Activated naive CD4-positive, alpha-beta T cell treated with anti-CD3 and anti-CD28 coated beads, Interleukin-2, amount 50 U/mL, for 24 hours (primary cell): ENCODE results near the gene RABGAP1L.
"Not testable (repeated sequence)": the region's sequence is repeated elsewhere in the genome, so short reads cannot be mapped to it uniquely, and the experiment has no call there.

Experiments
- H3K27ac Mint-ChIP-seq: one replicate; pipeline ENCODE4 v1.8.0; 2021; ENCODE audit warnings: mild to moderate bottlenecking, mixed read lengths
- H3K27me3 Mint-ChIP-seq: one replicate; pipeline ENCODE4 v1.8.0; 2021; ENCODE audit warnings: mixed read lengths
- H3K36me3 Mint-ChIP-seq: one replicate; pipeline ENCODE4 v1.8.0; 2021; ENCODE audit warnings: mixed read lengths
- H3K4me1 Mint-ChIP-seq: one replicate; pipeline ENCODE4 v1.8.0; 2021; ENCODE audit warnings: mixed read lengths
- H3K4me3 Mint-ChIP-seq: one replicate; pipeline ENCODE4 v1.8.0; 2021; ENCODE audit warnings: mild to moderate bottlenecking, mixed read lengths
- H3K9me3 Mint-ChIP-seq: one replicate; pipeline ENCODE4 v1.8.0; 2021; ENCODE audit warnings: mixed read lengths

The RABGAP1L gene

DNA sequence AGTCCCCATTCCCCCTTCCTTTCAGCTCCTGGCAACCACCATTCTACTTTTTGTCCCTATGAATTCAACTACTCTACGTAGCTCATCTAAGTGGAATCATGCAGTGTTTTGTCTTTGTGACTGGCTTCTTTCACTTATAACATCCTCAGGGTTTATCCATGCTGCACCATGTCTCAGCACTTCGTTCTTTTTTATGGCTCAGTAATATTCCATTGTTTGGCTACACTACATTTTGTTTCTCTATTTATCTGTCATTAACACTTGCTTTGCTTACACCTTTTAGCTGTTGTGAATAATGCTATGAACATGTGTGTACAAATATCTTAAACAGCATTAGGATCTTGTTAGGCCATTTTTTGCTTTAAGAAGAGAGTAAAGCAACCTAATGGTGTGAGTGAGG, 865.5 kb downstream of the RABGAP1L start:
- H3K27ac Mint-ChIP-seq, result peak overlapping the region; percentile 64
- H3K4me3 Mint-ChIP-seq, result peak overlapping the region; percentile 55
- H3K9me3 Mint-ChIP-seq, result no peaks in the 10 kb centered on the region
- H3K36me3 Mint-ChIP-seq, result peaks cover 3% of the 10 kb centered on the region
- no peaks in the 10 kb centered on the region for H3K27me3 Mint-ChIP-seq
- H3K4me1 Mint-ChIP-seq, result peaks cover 44% of the 10 kb centered on the region

DNA sequence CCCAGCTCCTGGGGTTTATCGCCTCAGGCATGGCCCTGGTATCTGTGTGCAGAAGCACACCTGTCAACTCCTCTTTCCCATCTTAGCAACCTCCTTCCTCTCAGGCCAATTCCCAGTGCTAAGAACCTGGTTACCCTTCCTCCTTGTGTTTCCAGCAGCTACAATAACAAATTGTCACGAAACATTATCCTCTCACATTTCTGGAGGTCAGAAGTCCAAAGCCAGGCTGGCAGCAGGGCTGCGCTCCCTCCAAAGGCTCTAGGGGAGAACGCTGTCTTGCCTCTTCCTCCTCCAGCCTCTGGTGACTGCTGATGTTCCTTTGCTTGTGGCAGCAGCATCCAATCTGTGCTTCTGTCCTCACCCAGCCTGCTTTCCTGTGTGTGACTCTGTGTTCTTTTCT, 874.6 kb downstream of the RABGAP1L start:
- H3K9me3 Mint-ChIP-seq, result no peaks in the 10 kb centered on the region
- no peaks in the 10 kb centered on the region for H3K27me3 Mint-ChIP-seq
- no peak overlapping the region for H3K4me3 Mint-ChIP-seq
- H3K4me1 Mint-ChIP-seq, result peaks cover 7% of the 10 kb centered on the region
- H3K36me3 Mint-ChIP-seq, result no peaks in the 10 kb centered on the region
- H3K27ac Mint-ChIP-seq, result no peak overlapping the region

- no peaks in the 10 kb centered on the region for H3K36me3 Mint-ChIP-seq
- H3K27me3 Mint-ChIP-seq, result no peaks in the 10 kb centered on the region
- H3K4me1 Mint-ChIP-seq, result peaks cover under 1% of the 10 kb centered on the region
- no peak overlapping the region for H3K27ac Mint-ChIP-seq
- no peak overlapping the region for H3K4me3 Mint-ChIP-seq
- H3K9me3 Mint-ChIP-seq, result no peaks in the 10 kb centered on the region
Measured at GRCh38 chr1:175034775-175035174, 875.5 kb downstream of the RABGAP1L start.

DNA sequence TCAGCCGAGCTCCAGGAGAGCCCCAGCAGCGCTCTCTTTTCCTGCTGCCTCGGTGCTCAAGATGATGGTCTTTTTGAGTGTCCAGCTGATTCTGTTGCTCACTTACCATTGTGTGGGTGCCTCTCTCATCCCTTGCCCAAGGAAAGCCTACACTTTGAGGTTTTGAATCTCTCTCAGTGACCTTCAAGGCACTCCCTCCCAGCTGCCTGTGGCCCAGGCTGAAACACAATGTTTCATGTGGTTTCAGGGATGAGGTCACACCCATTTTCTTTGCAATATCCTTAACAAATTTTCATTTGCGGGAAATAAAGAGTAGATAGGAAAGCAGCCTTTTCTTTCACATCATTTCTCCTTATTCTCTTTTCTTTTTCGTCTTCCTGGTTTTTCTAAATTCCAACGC, 876.5 kb downstream of the RABGAP1L start:
- Mint-ChIP-seq H3K4me1 (no peaks in the 10 kb centered on the region), H3K27me3 (no peaks in the 10 kb centered on the region), H3K27ac (no peak overlapping the region), H3K9me3 (no peaks in the 10 kb centered on the region), H3K4me3 (no peak overlapping the region), H3K36me3 (no peaks in the 10 kb centered on the region)

DNA sequence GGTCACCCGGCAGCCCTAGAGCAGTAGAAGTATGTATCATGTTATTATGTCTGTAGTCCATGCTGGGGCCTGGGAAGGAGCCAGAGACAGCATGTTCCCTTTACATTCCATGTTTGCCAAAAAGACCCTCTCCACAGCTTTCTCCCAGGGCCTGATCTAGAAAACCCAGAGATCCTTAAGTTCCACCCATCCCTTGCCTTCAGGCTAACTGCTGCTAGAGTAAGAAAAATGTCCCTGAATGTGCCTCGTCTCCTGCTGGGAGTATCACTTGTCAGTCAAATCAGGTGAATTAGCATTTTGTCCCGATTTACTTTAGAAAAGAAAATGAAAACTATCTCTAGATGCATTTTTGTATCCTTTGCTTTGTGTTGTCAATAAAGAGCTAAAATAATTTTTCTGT, 877.2 kb downstream of the RABGAP1L start:
- H3K4me1 Mint-ChIP-seq, result no peaks in the 10 kb centered on the region
- no peaks in the 10 kb centered on the region for H3K27me3 Mint-ChIP-seq
- H3K36me3 Mint-ChIP-seq, result no peaks in the 10 kb centered on the region
- H3K4me3 Mint-ChIP-seq, result no peak overlapping the region
- no peaks in the 10 kb centered on the region for H3K9me3 Mint-ChIP-seq
- H3K27ac Mint-ChIP-seq, result no peak overlapping the region

DNA sequence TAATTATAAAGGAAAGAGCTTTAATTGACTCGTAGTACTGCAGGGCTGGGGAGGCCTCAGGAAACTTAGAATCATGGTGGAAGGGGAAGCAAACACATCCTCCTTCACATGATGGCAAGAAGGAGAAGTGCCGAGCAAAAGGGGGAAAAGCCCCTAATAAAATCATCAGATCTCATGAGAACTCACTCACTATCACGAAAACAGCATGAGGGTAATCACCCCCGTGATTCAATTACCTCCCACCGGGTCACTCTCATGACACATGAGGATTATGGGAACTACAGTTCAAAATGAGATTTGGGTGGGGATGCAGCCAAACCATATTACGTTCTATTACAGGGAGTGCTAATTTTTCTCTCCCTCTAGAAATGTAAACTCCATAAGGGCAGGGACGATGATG, 878.1 kb downstream of the RABGAP1L start:
- H3K4me3 Mint-ChIP-seq, result no peak overlapping the region
- no peaks in the 10 kb centered on the region for H3K27me3 Mint-ChIP-seq
- no peaks in the 10 kb centered on the region for H3K36me3 Mint-ChIP-seq
- H3K9me3 Mint-ChIP-seq, result no peaks in the 10 kb centered on the region
- no peaks in the 10 kb centered on the region for H3K4me1 Mint-ChIP-seq
- H3K27ac Mint-ChIP-seq, result no peak overlapping the region

DNA sequence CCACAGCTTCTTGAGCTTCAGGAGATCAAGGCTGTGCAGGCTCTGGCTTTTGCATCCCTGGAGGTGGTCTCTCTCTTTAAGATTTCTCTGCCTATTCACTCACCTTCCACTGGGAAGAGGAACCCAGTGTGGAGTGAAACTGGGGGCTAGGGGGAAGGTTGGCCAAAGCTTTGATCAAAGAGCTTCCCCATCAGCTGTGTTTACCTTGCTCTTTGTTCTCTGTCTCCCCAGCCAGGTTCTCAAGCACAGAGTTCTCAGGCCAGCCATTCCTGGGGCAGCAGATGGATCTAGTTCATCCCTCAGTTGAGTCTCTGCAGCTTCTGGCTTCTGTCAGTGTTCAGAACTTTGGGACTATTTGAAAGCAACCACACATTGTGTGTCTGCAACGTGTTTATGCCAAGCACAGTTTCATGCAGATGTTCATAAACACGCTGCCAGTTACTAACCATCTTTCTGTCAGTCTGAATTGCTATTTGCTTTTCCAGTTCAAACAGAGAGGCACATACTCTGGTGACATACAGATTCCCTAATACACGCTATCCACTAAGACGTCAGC, 881.1 kb downstream of the RABGAP1L start:
- Mint-ChIP-seq H3K4me1 (no peaks in the 10 kb centered on the region), H3K27me3 (no peaks in the 10 kb centered on the region), H3K27ac (no peak overlapping the region), H3K36me3 (no peaks in the 10 kb centered on the region), H3K9me3 (no peaks in the 10 kb centered on the region), H3K4me3 (no peak overlapping the region)

GRCh38 chr1:175042650-175043049, 883.3 kb downstream of the RABGAP1L start:
- no peaks in the 10 kb centered on the region for H3K9me3 Mint-ChIP-seq
- H3K27ac Mint-ChIP-seq, result no peak overlapping the region
- H3K36me3 Mint-ChIP-seq, result no peaks in the 10 kb centered on the region
- H3K4me3 Mint-ChIP-seq, result no peak overlapping the region
- H3K27me3 Mint-ChIP-seq, result peaks cover 5% of the 10 kb centered on the region
- H3K4me1 Mint-ChIP-seq, result no peaks in the 10 kb centered on the region

- Mint-ChIP-seq H3K27ac (no peak overlapping the region), H3K4me3 (no peak overlapping the region)
Measured at GRCh38 chr1:175043824-175044223, 884.5 kb downstream of the RABGAP1L start.

GRCh38 chr1:175044591-175044990, 885.3 kb downstream of the RABGAP1L start:
- H3K27me3 Mint-ChIP-seq, result peaks cover 13% of the 10 kb centered on the region
- not testable (repeated sequence) for H3K4me1 Mint-ChIP-seq, H3K9me3 Mint-ChIP-seq, H3K4me3 Mint-ChIP-seq, H3K27ac Mint-ChIP-seq, H3K36me3 Mint-ChIP-seq

More at GRCh38 chr1:175043824-175044223, 884.5 kb downstream of the RABGAP1L start:
- H3K9me3 Mint-ChIP-seq, result no peaks in the 10 kb centered on the region
- H3K4me1 Mint-ChIP-seq, result no peaks in the 10 kb centered on the region
- H3K27me3 Mint-ChIP-seq, result peaks cover 8% of the 10 kb centered on the region
- H3K36me3 Mint-ChIP-seq, result no peaks in the 10 kb centered on the region
